ENCODE data around the gene ALAS1. TPM values are rescaled to one million over a fixed set of nuclear protein-coding genes. Genes with fewer than 3 reads are reported as not detected.

ALAS1 gene
- polyA plus RNA-seq, 1 donor, result 31.2 TPM

DNA sequence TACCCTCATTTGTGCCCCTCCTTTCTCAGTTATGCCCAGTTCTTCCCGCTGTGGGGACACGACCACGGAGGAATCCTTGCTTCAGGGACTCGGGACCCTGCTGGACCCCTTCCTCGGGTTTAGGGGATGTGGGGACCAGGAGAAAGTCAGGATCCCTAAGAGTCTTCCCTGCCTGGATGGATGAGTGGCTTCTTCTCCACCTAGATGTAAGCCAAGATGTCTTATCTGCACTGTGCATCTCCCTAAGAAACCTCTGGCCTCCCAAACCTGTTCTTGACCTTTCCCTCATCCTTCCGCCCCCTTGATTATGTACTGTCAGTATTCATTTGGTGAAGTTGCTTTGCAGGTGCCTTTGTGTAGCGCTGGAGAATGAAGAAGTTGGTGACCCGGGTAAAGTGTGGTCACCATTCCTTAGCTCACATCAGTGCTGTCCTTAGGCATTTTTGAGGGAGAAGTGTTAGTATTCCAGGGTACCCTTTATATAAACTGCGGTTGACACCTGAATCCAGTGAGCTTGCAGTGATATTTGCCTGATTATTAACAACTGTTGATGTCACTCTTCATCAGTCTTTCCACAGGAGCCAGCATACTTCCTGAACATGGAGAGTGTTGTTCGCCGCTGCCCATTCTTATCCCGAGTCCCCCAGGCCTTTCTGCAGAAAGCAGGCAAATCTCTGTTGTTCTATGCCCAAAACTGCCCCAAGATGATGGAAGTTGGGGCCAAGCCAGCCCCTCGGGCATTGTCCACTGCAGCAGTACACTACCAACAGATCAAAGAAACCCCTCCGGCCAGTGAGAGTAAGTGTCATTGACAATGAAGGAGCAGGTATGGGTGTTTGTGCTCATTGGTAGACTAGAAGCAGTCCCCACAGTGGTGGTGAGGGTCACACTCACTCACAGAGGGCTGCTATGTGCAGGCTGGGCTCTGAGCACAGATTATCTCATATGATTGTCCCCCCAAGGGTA lies 966 bp downstream of the ALAS1 start:
- no peak for DNase-seq (ENCODE audit: low read depth)

DNA sequence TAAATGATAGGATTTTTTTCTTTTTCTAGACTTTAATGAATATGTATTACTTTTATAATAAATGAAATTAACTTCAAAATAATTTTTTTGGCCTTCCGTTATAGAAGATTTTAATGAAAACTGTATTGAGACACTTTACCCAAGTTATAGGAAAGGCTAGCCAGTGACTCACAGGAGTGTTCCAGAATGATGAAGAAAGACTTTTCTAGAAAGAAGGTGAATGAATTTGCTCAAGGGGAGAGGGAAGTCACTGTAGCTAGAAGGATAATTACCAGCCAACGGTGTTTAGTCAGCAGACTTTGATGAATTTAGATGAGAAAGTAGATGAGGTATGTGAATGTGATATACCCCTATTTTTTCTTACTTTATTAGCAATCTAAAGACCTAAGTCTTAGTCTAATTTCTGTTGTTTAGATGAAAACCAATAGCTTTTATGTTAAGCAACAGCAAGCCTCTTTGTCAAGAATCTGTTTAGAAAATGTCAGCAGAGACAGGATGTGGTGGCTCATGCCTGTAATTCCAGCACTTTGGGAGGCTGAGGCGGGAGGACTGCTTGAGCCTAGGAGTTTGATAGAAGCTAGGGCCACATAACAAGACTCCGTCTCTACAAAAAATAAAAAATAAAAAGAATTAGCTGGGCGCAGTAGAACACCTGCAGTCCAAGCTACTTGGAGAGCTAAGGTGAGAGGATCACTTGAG lies 3.2 kb downstream of the ALAS1 start:
- no peak for DNase-seq (ENCODE audit: low read depth)

GRCh38 chr3:52202384-52203077 lies 4.6 kb downstream of the ALAS1 start:
- DNase-seq (ENCODE audit: low read depth), result no peak

DNA sequence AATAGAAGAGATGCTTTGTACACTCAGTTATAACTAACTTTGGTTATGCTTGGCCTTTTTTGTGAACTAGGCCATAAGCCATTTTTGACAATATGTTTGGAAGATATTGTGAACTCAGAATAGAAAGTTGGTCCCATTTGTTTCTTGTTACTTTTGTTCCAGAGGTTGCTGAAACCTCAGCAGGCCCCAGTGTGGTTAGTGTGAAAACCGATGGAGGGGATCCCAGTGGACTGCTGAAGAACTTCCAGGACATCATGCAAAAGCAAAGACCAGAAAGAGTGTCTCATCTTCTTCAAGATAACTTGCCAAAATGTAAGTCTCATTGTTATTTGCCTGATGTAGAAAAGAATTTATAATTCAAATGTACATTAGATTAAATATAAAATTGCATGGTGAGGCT lies 5.7 kb downstream of the ALAS1 start:
- DNase-seq (ENCODE audit: low read depth), result no peak

DNA sequence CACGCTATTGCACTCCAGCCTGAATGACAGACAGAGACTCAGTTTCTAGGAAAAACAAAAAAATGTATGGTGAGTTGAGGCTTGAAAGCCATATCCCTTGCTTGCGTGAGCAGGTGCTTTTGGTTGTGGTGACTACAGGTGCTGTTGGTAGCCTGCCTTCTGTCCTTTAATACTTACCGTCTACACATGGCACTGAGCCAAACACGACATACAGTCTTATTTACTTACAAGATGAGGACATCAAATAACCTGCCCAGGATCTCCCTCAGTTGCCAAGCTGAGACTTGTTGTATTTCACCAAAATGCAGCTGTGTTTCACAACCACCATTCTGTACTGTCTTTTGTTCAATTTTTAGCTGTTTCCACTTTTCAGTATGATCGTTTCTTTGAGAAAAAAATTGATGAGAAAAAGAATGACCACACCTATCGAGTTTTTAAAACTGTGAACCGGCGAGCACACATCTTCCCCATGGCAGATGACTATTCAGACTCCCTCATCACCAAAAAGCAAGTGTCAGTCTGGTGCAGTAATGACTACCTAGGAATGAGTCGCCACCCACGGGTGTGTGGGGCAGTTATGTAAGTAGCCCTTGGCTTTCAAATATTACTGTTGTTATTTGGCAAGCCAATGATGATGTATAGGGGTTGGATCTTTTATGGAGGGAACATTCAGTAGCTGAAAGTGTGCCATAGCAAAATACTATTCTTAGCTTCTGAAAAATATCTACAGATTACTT lies 6.5 kb downstream of the ALAS1 start:
- no peak for DNase-seq (ENCODE audit: low read depth)

GRCh38 chr3:52205727-52206372 lies 7.9 kb downstream of the ALAS1 start:
- DNase-seq (ENCODE audit: low read depth), result no peak

DNA sequence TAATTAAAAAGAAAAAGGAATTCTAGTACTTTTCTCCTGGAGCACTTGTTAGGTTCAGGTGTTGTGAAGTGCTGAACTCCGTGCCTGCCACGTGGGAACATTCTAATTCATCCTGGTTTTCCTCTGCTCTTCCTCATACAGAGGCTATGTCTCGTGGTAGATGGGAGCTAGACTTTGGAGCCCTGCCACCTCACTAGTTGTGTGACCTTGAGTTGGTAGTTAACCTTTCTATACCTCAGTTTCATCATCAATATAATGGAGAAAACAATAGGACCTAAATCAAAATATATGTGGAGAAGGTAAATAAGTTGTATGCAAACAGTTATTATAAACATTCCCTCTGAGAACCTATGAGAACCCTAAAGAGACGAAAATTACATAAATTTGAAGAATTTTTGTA lies 10.6 kb downstream of the ALAS1 start:
- DNase-seq (ENCODE audit: low read depth), result no peak

GRCh38 chr3:52210037-52210436 lies 12.1 kb downstream of the ALAS1 start:
- DNase-seq (ENCODE audit: low read depth), result no peak

DNA sequence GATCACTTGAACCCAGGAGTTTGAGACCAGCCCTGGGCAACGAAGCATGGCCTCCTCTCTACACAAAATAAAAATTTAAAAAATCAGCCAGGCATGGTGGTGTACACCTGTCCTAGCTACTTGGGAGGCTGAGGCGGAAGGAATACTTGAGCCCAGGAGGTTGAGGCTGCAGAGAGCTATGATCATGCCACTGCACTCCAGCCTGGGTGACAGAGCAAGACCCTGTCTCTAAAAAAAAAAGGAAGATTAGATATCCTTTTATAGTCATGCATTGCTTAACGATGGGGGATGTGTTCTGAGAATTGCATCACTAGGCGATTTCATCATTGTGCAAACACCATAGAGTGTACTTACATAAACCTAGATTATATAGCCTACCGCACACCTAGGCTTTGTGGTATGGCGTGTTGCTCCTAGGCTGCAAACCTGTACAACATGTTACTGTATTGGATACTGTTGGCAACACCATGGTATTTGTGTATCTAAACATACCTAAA lies 12.6 kb downstream of the ALAS1 start:
- no peak for DNase-seq (ENCODE audit: low read depth)

- no peak for DNase-seq (ENCODE audit: low read depth)
These were observed 13.4 kb downstream of the ALAS1 start for GRCh38 chr3:52211268-52211891.

GRCh38 chr3:52213005-52213404 lies 15.0 kb downstream of the ALAS1 start:
- no peak for DNase-seq (ENCODE audit: low read depth)

GRCh38 chr3:52213901-52214300 lies 15.9 kb downstream of the ALAS1 start:
- no peak for DNase-seq (ENCODE audit: low read depth)

DNA sequence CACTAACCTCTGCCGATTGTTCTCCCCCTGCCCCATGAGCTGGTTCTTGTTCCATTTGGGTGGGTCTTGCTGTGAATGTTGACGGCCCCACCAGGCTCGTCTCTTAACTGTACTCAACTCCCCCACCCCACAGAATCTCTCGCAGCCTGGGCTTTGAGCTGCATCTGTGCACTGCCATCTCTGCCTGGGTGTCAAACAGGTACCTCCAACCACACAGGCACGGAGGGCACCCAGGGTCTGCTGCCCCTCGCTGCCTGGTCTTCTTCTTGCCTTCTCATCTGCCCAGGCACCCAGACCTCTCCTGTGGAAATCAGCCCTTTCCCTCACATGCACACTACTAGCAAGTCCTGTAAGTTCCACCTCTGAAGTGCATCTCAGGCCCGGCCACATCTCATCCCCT lies 17.4 kb downstream of the ALAS1 start:
- no peak for DNase-seq (ENCODE audit: low read depth)

GRCh38 chr3:52216585-52217408 lies 18.8 kb downstream of the ALAS1 start:
- DNase-seq (ENCODE audit: low read depth), result no peak

DNA sequence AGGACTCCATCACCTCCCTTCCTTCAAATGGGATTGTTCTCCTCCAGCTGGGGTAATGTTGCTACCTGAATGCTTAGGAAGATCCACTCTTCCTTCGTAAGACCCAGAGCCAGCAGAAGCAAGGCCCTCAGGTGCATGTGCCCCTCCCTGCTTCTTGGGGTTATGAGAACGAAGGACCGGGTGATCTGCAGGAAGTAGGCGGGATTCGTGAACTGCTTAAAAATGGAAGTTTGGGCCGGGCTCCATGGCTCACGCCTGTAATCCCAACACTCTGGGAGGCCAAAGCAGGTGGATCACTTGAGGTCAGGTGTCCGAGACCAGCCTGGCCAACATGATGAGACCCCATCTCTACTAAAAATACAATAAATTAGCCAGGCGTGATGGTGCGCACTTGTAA lies 19.4 kb downstream of the ALAS1 start:
- DNase-seq (ENCODE audit: low read depth), result no peak

DNA sequence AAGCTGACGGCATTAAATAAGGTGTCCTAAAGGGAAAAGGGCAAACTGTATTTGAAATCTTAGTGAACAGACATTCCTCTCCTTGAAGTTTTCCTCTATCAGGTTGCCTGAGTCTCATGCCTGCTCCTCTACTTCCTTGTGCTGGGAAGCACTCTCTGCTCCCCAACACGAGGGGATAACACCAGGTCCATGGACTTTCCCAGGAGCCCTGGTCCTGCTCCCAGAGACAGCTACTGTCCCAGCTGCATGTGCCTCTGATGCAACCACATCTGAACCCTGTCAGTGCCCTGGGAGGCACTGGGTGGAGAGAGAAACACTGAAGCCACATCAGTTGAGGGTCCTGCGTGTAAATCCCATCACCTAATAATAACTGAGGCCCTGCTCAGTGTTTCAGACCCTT lies 20.1 kb downstream of the ALAS1 start:
- no peak for DNase-seq (ENCODE audit: low read depth)

GRCh38 chr3:52218454-52218853 lies 20.5 kb downstream of the ALAS1 start:
- no peak for DNase-seq (ENCODE audit: low read depth)

DNA sequence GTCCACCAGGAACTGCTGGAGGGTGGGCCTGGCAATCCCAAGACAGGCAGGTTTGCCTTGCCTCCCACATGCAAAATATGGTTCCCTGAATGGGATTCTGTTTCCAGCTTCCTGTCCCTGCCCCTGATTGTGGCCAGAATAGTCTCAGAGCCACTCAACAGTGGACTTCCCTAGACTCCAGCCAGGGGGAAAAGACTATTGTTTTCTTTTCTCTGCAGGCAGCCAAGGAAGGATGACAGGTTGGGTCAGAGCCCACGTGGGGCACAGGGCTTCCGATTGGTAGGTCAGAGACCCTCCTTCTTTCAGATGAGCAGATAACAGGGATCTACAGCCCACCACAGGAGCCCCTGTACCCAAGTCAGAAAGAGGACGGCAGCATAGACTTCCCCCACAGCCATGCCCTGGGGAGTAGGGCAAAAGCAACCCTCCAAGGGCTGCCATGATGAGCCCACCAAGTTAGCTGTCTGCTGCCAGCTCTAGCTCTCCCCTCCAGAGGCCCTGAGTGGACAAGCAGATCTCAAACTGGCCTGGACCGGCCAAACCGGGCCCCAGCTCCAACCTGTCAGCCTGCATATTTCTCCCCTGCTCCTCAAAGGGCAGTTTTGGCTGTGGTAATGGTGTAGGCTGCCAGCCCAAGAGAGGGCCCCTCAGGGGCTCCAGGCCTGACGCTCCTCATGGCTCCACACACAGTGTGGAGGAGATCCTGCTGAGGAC lies 21.1 kb downstream of the ALAS1 start:
- DNase-seq (ENCODE audit: low read depth), result no peak

Measured in forelimb muscle (tissue), 1 donor.